SK-N-SH (cell line): ENCODE data around the gene TMEM174.

Experiments used
- CTCF ChIP-seq: fragments of 200-600 bp; sonication (generic); IDR thresholded peaks from 2 replicates; pipeline ENCODE4 v1.6.1; 2017; ENCODE audit warnings: antibody characterized with exemption, mild to moderate bottlenecking, moderate library complexity
- JUND ChIP-seq: IDR thresholded peaks from 2 replicates; pipeline ENCODE4 v1.4.0; 2012

GRCh38 chr5:73201547-73202513 lies 28.8 kb downstream of the TMEM174 start:
- TF ChIP-seq JUND: no peak
- TF ChIP-seq CTCF: peak; percentile 67
